Measurements from ENCODE around the gene TMC8. TPM values are rescaled to one million over a fixed set of nuclear protein-coding genes. Genes with fewer than 3 reads are reported as not detected.

The TMC8 gene
- total RNA-seq, 1 donor from 2014 or later: 0.85 TPM

- Mint-ChIP-seq H3K36me3 (peaks cover 19% of the 10 kb centered on the region), H3K4me1 (ENCODE audit: unreplicated experiment) (no peaks in the 10 kb centered on the region), H3K9me3 (no peaks in the 10 kb centered on the region), H3K4me3 (no peak overlapping the region), H3K27ac (no peak overlapping the region), H3K27me3 (no peaks in the 10 kb centered on the region)
- no peak for TF ChIP-seq CTCF (conservative IDR thresholded peaks at IDR 0.05)
- DNase-seq (ENCODE audit: extremely low spot score, unreplicated experiment): no peak
Measured at GRCh38 chr17:78088529-78088928, 42.0 kb upstream of the TMC8 start.

GRCh38 chr17:78089576-78090281 is 40.8 kb upstream of the TMC8 start:
- H3K27me3 Mint-ChIP-seq: no peaks in the 10 kb centered on the region
- H3K4me1 Mint-ChIP-seq (ENCODE audit: unreplicated experiment): no peaks in the 10 kb centered on the region
- no peak for TF ChIP-seq CTCF (conservative IDR thresholded peaks at IDR 0.05)
- DNase-seq (ENCODE audit: extremely low spot score, unreplicated experiment): no peak
- no peak overlapping the region for H3K27ac Mint-ChIP-seq
- no peaks in the 10 kb centered on the region for H3K9me3 Mint-ChIP-seq
- no peak overlapping the region for H3K4me3 Mint-ChIP-seq
- peaks cover 22% of the 10 kb centered on the region for H3K36me3 Mint-ChIP-seq

- DNase-seq (ENCODE audit: extremely low spot score, unreplicated experiment): no peak
- H3K9me3 Mint-ChIP-seq: no peaks in the 10 kb centered on the region
- no peak overlapping the region for H3K4me3 Mint-ChIP-seq
- no peak for TF ChIP-seq CTCF (conservative IDR thresholded peaks at IDR 0.05)
- H3K4me1 Mint-ChIP-seq (ENCODE audit: unreplicated experiment): no peaks in the 10 kb centered on the region
- H3K27me3 Mint-ChIP-seq: no peaks in the 10 kb centered on the region
- peaks cover 24% of the 10 kb centered on the region for H3K36me3 Mint-ChIP-seq
- H3K27ac Mint-ChIP-seq: no peak overlapping the region
Measured at GRCh38 chr17:78092794-78093324, 37.7 kb upstream of the TMC8 start.

- H3K4me1 Mint-ChIP-seq (ENCODE audit: unreplicated experiment): no peaks in the 10 kb centered on the region
- peaks cover 37% of the 10 kb centered on the region for H3K36me3 Mint-ChIP-seq
- no peak for TF ChIP-seq CTCF (conservative IDR thresholded peaks at IDR 0.05)
- H3K27me3 Mint-ChIP-seq: no peaks in the 10 kb centered on the region
- H3K27ac Mint-ChIP-seq: no peak overlapping the region
- H3K4me3 Mint-ChIP-seq: no peak overlapping the region
- no peaks in the 10 kb centered on the region for H3K9me3 Mint-ChIP-seq
- DNase-seq (ENCODE audit: extremely low spot score, unreplicated experiment): no peak
Measured at GRCh38 chr17:78095035-78095434, 35.5 kb upstream of the TMC8 start.

GRCh38 chr17:78096093-78096492 is 34.5 kb upstream of the TMC8 start:
- H3K4me3 Mint-ChIP-seq: no peak overlapping the region
- H3K27me3 Mint-ChIP-seq: no peaks in the 10 kb centered on the region
- no peaks in the 10 kb centered on the region for H3K9me3 Mint-ChIP-seq
- DNase-seq (ENCODE audit: extremely low spot score, unreplicated experiment): no peak
- H3K36me3 Mint-ChIP-seq: peaks cover 42% of the 10 kb centered on the region
- H3K27ac Mint-ChIP-seq: no peak overlapping the region
- no peaks in the 10 kb centered on the region for H3K4me1 Mint-ChIP-seq (ENCODE audit: unreplicated experiment)
- no peak for TF ChIP-seq CTCF (conservative IDR thresholded peaks at IDR 0.05)
